ENCODE data around the gene TMEM80. TPM values are rescaled to one million over a fixed set of nuclear protein-coding genes. Genes with fewer than 3 reads are reported as not detected.

TMEM80 gene
- total and polyA plus RNA-seq, 2 of the 8 experiments (the other 6 are each of a cell fraction or from before 2014, with no cell fraction given): 8.0 to 16.3 TPM

DNA sequence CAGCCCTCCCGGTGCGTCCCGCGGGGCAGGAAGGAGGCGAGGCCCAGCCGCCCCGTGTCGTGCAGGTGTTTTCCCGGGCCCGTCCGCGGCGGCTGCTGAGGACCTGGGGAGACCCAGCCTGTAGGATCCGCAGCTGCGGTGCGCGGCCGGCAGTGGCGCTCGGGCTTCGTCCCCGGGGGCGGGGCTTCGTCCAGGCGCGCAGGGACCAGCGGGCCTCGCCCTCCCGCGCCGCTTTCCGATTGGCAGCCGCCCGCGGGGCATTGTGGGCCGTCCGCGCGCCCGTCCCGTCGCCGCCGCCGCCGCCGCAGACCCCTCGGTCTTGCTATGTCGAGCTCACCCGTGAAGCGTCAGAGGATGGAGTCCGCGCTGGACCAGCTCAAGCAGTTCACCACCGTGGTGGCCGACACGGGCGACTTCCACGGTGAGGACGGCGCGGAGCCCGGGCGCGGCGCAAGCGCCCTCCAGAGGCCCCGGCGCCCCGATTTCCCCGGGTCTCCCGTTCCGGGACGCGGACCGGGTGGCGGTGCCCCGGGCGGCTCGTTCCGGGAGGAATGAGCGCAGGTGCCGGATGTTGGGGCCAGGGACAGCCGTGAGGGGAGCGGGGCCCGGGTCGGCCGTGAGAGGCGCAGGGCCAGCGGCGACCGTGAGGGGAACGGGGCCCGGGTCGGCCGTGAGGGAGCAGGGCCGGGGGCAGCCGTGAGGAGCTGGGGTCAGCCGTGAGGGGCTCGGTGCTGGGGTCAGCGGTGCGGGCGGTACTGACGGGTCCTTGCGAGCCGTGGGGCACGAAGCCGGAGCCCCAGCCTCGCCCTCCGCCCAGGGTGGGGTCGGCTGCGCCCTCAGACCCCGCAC, 51.8 kb downstream of the TMEM80 start, which contains the start of gene TALDO1:
Gene TALDO1, plus strand, starts transcription at position 307 of the 849 bp plus-strand sequence. Its CDS starts 18 bp downstream, at position 325.
- Histone ChIP-seq H3K9me3 (ENCODE audit: insufficient read depth in 2 of 2, low read depth in 1 of 2, low read length in 1 of 2) (no peaks in the 10 kb centered on the region), H3K14ac (ENCODE audit: insufficient read length) (no peak within 1 kb of the TSS), H4K8ac (ENCODE audit: extremely low read depth, insufficient read depth, low read length) (peak within 1 kb of the TSS; percentile 89), H2BK120ac (replicated peaks; ENCODE audit: low read depth, low read length) (peak within 1 kb of the TSS; percentile 4), H2BK20ac (ENCODE audit: low read length) (0 out of 2 replicates have a peak within 1 kb of the TSS, but pooled peaks have one; percentile 48), H3K4me3 (ENCODE audit: extremely low read depth in 1 of 4, insufficient read depth in 2 of 4, low read depth in 3 of 4, low read length in 4 of 4) (peak within 1 kb of the TSS; percentile 72 to 91 (median 81)), H3K56ac (replicated peaks; ENCODE audit: insufficient read length, low read depth, low read length) (peak within 1 kb of the TSS; percentile 92), H3K18ac (ENCODE audit: extremely low read depth, low read length) (peak within 1 kb of the TSS; percentile 97), H3K4ac (replicated peaks; ENCODE audit: insufficient read length, low read depth, low read length) (peak within 1 kb of the TSS; percentile 78), H3K23ac (ENCODE audit: insufficient read length) (no peak within 1 kb of the TSS), H3K4me1 (replicated peaks in 1 of 4; ENCODE audit: control insufficient read depth in 3 of 4, insufficient read depth in 4 of 4, low read length in 3 of 4) (peaks cover 0 to 15% (median 4%) of the 10 kb centered on the region in 4 experiments; a peak in 5 of 7 replicates), H3K27ac (ENCODE audit: low read depth, low read length) (peak within 1 kb of the TSS; percentile 85), H2AK5ac (ENCODE audit: low read depth, low read length) (no peak within 1 kb of the TSS), H3K36me3 (ENCODE audit: control insufficient read depth in 2 of 4, insufficient read depth in 4 of 4, low read length in 3 of 4) (peaks cover 0 to under 1% (median 0%) of the 10 kb centered on the region in 4 experiments; a peak in 1 of 8 replicates), H3K9ac (replicated peaks in 1 of 4; ENCODE audit: extremely low read depth in 1 of 4, low read depth in 3 of 4, low read length in 3 of 4) (peak within 1 kb of the TSS; percentile 76 to 93 (median 82)), H3K23me2 (ENCODE audit: low read depth, low read length) (peaks cover 5% of the 10 kb centered on the region; the same call in 1 of the 2 replicates), H3K79me2 (ENCODE audit: control insufficient read depth in 1 of 2, insufficient read depth in 2 of 2, low read length in 2 of 2) (peaks cover 25 to 47% of the 10 kb centered on the region in 2 experiments), H2BK12ac (ENCODE audit: low read depth, low read length) (0 out of 2 replicates have a peak within 1 kb of the TSS, but pooled peaks have one; percentile 39), H2BK15ac (ENCODE audit: low read length) (peak within 1 kb of the TSS; percentile 61; the same call in 1 of the 2 replicates), H4K5ac (ENCODE audit: insufficient read length, low read depth, low read length) (peak within 1 kb of the TSS; percentile 98), H3K79me1 (ENCODE audit: low read depth, low read length) (peaks cover 8% of the 10 kb centered on the region), H3K4me2 (ENCODE audit: insufficient read depth in 1 of 2, low read depth in 2 of 2, low read length in 2 of 2) (peak within 1 kb of the TSS; percentile 84 to 88), H2AFZ (ENCODE audit: low read length) (no peak within 1 kb of the TSS), H4K91ac (replicated peaks; ENCODE audit: insufficient read length, low read length) (peak within 1 kb of the TSS; percentile 20), H2BK5ac (ENCODE audit: low read depth, low read length) (peak within 1 kb of the TSS; percentile 90; the same call in 1 of the 2 replicates), H3K27me3 (replicated peaks in 1 of 4; ENCODE audit: control insufficient read depth in 3 of 4, extremely low read depth in 1 of 4, insufficient read depth in 3 of 4, low read length in 3 of 4) (no peaks in the 10 kb centered on the region), H4K20me1 (replicated peaks in 1 of 2; ENCODE audit: control insufficient read depth in 1 of 2, insufficient read depth in 2 of 2, low read length in 2 of 2) (peaks cover 9 to 18% of the 10 kb centered on the region in 2 experiments)
- DNase-seq (ENCODE audit: low read depth in 1 of 2, low spot score in 2 of 2): peak; percentile 71 to 96
- no peak for FAIRE-seq
- POLR2A ChIA-PET (ENCODE audit: partially characterized antibody): interaction anchor here (0.6 to 32.3 kb wide), 29 partner anchors 8 to 186 kb away, joined by 3 to 636 read pairs (median 5); partner anchors contain the start of genes DEAF1, GATD1, TMEM80 and TSPAN4
- WGBS, 2 experiments (ENCODE audit: extremely low coverage in 1 of 2, insufficient coverage in 1 of 2, insufficient read length in 1 of 2, insufficient replicate concordance in 2 of 2, low coverage in 1 of 2, low lambda C conversion rate in 2 of 2, missing lambda C conversion rate in 1 of 2): 1% methylated on average over 56 of the region's 112 CpGs; no CpG with 5 or more reads in 1 of the 2 experiments
- CTCF ChIA-PET (ENCODE audit: partially characterized antibody): interaction anchor here (0.9 to 26.9 kb wide), 4 partner anchors 12 to 106 kb away, joined by 3 to 395 read pairs (median 54); no protein-coding TSS in a partner anchor
- TF ChIP-seq SIN3A (conservative IDR thresholded peaks at IDR 0.05 in 1 of 2, IDR thresholded peaks at IDR 0.05 in 1 of 2; ENCODE audit: low read depth in 1 of 2, low read length in 2 of 2) (peak in 1 of 2 experiments; percentile 18; a peak in 1 of 4 replicates), EP300 (IDR thresholded peaks at IDR 0.05; ENCODE audit: borderline replicate concordance in 1 of 2, low read depth in 2 of 2, low read length in 2 of 2) (0 out of 3 replicates have a peak, but pooled peaks of 1 of the 2 experiments have one; percentile 45), ZNF274 (IDR thresholded peaks at IDR 0.05; ENCODE audit: borderline replicate concordance, extremely low read depth, low read length) (no peak), CHD1 (IDR thresholded peaks at IDR 0.05; ENCODE audit: low read depth, low read length) (no peak), TAF7 (optimal IDR thresholded peaks at IDR 0.05; ENCODE audit: borderline replicate concordance, low read depth, low read length) (peak; percentile 8), JUN (IDR thresholded peaks at IDR 0.05; ENCODE audit: low read depth, low read length) (no peak), SIX5 (IDR thresholded peaks at IDR 0.05; ENCODE audit: low read depth, low read length) (no peak), JUND (IDR thresholded peaks at IDR 0.05; ENCODE audit: low read length) (no peak), HDAC6 (IDR thresholded peaks at IDR 0.05; ENCODE audit: low read depth, low read length) (no peak)
- TF ChIP-seq, protein P1, sequence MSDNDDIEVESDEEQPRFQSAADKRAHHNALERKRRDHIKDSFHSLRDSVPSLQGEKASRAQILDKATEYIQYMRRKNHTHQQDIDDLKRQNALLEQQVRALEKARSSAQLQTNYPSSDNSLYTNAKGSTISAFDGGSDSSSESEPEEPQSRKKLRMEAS (IDR thresholded peaks at IDR 0.05): peak; percentile 69
